GM06990 (cell line): ENCODE data around the gene HPD.
"Not testable (repeated sequence)": the region's sequence is repeated elsewhere in the genome, so short reads cannot be mapped to it uniquely, and the experiment has no call there.

Source experiments
- DNase-seq: peaks from one replicate; pipeline ENCODE4 v3.0.0-alpha.2; 2011; ENCODE audit not compliant: insufficient read length; ENCODE audit errors: extremely low read depth
- H3K27me3 ChIP-seq: replicated peaks from 2 replicates; pipeline ENCODE4 v1.6.0; 2011; ENCODE audit warnings: low read length; ENCODE audit not compliant: control insufficient read depth, insufficient read depth
- H3K36me3 ChIP-seq: 2 replicates; pipeline ENCODE4 v1.5.1; 2011; ENCODE audit warnings: low read length; ENCODE audit not compliant: control insufficient read depth, insufficient read depth
- H3K4me3 ChIP-seq: replicated peaks from 2 replicates; pipeline ENCODE4 v1.5.1; 2011; ENCODE audit warnings: low read depth, mild to moderate bottlenecking, control low read depth, low read length
- CTCF ChIP-seq: IDR thresholded peaks from 2 replicates; pipeline ENCODE4 v1.5.1; 2011; ENCODE audit warnings: low read length, control low read depth, mild to moderate bottlenecking, inconsistent platforms; ENCODE audit not compliant: insufficient read depth, poor library complexity, severe bottlenecking

Gene HPD

GRCh38 chr12:121858318-121858661, 369 bp downstream of the HPD start:
- no peak for TF ChIP-seq CTCF
- H3K36me3 ChIP-seq = no peaks in the 10 kb centered on the region
- no peak overlapping the region for H3K4me3 ChIP-seq
- DNase-seq = no peak
- H3K27me3 ChIP-seq = no peaks in the 10 kb centered on the region

GRCh38 chr12:121857322-121858246, 1.1 kb downstream of the HPD start:
- H3K4me3 ChIP-seq = no peak overlapping the region
- TF ChIP-seq CTCF = no peak
- no peaks in the 10 kb centered on the region for H3K36me3 ChIP-seq
- no peak for DNase-seq
- no peaks in the 10 kb centered on the region for H3K27me3 ChIP-seq

GRCh38 chr12:121852392-121852791, 6.3 kb downstream of the HPD start:
- H3K4me3 ChIP-seq, H3K36me3 ChIP-seq, DNase-seq, H3K27me3 ChIP-seq: not testable (repeated sequence)

GRCh38 chr12:121849665-121850064, 9.0 kb downstream of the HPD start:
- DNase-seq = no peak
- Histone ChIP-seq H3K27me3 (no peaks in the 10 kb centered on the region), H3K4me3 (no peak overlapping the region), H3K36me3 (no peaks in the 10 kb centered on the region)
- TF ChIP-seq CTCF = no peak

GRCh38 chr12:121849211-121849610, 9.4 kb downstream of the HPD start:
- no peak for TF ChIP-seq CTCF
- no peak overlapping the region for H3K4me3 ChIP-seq
- DNase-seq = no peak
- no peaks in the 10 kb centered on the region for H3K36me3 ChIP-seq
- no peaks in the 10 kb centered on the region for H3K27me3 ChIP-seq

- TF ChIP-seq CTCF = no peak
- H3K4me3 ChIP-seq = no peak overlapping the region
- H3K27me3 ChIP-seq = no peaks in the 10 kb centered on the region
- DNase-seq = no peak
- H3K36me3 ChIP-seq = no peaks in the 10 kb centered on the region
These were observed 13.0 kb downstream of the HPD start for GRCh38 chr12:121845701-121846100.
